ENCODE measurements around the gene CYP46A1.

Gene CYP46A1

GRCh38 chr14:99647411-99647810, 36.7 kb upstream of the CYP46A1 start:
- H3K4me1 ChIP-seq (ENCODE audit: control insufficient read depth, insufficient read depth, low read length), result peaks cover 23% of the 10 kb centered on the region
- H3K27ac ChIP-seq (ENCODE audit: low read depth, low read length), result no peak overlapping the region
- H3K9me3 ChIP-seq (ENCODE audit: control insufficient read depth, insufficient read depth, low read depth, low read length), result no peaks in the 10 kb centered on the region
- no peak overlapping the region for H3K4me3 ChIP-seq (ENCODE audit: low read depth, low read length)
- no peak overlapping the region for H3K9ac ChIP-seq (ENCODE audit: low read length)
- no peaks in the 10 kb centered on the region for H3K36me3 ChIP-seq (ENCODE audit: control insufficient read depth, insufficient read depth, low read length)
- peaks cover 27% of the 10 kb centered on the region for H3K27me3 ChIP-seq (ENCODE audit: control insufficient read depth, insufficient read depth, low read length)

GRCh38 chr14:99648027-99648784, 35.9 kb upstream of the CYP46A1 start:
- Histone ChIP-seq H3K27ac (ENCODE audit: low read depth, low read length) (no peak overlapping the region), H3K4me1 (ENCODE audit: control insufficient read depth, insufficient read depth, low read length) (peaks cover 22% of the 10 kb centered on the region), H3K36me3 (ENCODE audit: control insufficient read depth, insufficient read depth, low read length) (no peaks in the 10 kb centered on the region), H3K4me3 (ENCODE audit: low read depth, low read length) (no peak overlapping the region), H3K9ac (ENCODE audit: low read length) (no peak overlapping the region), H3K9me3 (ENCODE audit: control insufficient read depth, insufficient read depth, low read depth, low read length) (no peaks in the 10 kb centered on the region), H3K27me3 (ENCODE audit: control insufficient read depth, insufficient read depth, low read length) (peaks cover 27% of the 10 kb centered on the region)

- Histone ChIP-seq H3K4me1 (ENCODE audit: control insufficient read depth, insufficient read depth, low read length) (peaks cover 17% of the 10 kb centered on the region), H3K4me3 (ENCODE audit: low read depth, low read length) (no peak overlapping the region), H3K27ac (ENCODE audit: low read depth, low read length) (no peak overlapping the region), H3K36me3 (ENCODE audit: control insufficient read depth, insufficient read depth, low read length) (no peaks in the 10 kb centered on the region), H3K9ac (ENCODE audit: low read length) (no peak overlapping the region), H3K9me3 (ENCODE audit: control insufficient read depth, insufficient read depth, low read depth, low read length) (no peaks in the 10 kb centered on the region), H3K27me3 (ENCODE audit: control insufficient read depth, insufficient read depth, low read length) (peaks cover 20% of the 10 kb centered on the region)
Observed at GRCh38 chr14:99649219-99649618, 34.9 kb upstream of the CYP46A1 start.

GRCh38 chr14:99649643-99650042, 34.5 kb upstream of the CYP46A1 start:
- peaks cover 17% of the 10 kb centered on the region for H3K4me1 ChIP-seq (ENCODE audit: control insufficient read depth, insufficient read depth, low read length)
- peaks cover 16% of the 10 kb centered on the region for H3K27me3 ChIP-seq (ENCODE audit: control insufficient read depth, insufficient read depth, low read length)
- no peak overlapping the region for H3K27ac ChIP-seq (ENCODE audit: low read depth, low read length)
- no peak overlapping the region for H3K4me3 ChIP-seq (ENCODE audit: low read depth, low read length)
- no peaks in the 10 kb centered on the region for H3K9me3 ChIP-seq (ENCODE audit: control insufficient read depth, insufficient read depth, low read depth, low read length)
- H3K36me3 ChIP-seq (ENCODE audit: control insufficient read depth, insufficient read depth, low read length), result no peaks in the 10 kb centered on the region
- no peak overlapping the region for H3K9ac ChIP-seq (ENCODE audit: low read length)

- H3K27me3 ChIP-seq (ENCODE audit: control insufficient read depth, insufficient read depth, low read length), result peaks cover 11% of the 10 kb centered on the region
- no peak overlapping the region for H3K27ac ChIP-seq (ENCODE audit: low read depth, low read length)
- H3K36me3 ChIP-seq (ENCODE audit: control insufficient read depth, insufficient read depth, low read length), result no peaks in the 10 kb centered on the region
- no peak overlapping the region for H3K4me3 ChIP-seq (ENCODE audit: low read depth, low read length)
- no peaks in the 10 kb centered on the region for H3K9me3 ChIP-seq (ENCODE audit: control insufficient read depth, insufficient read depth, low read depth, low read length)
- no peak overlapping the region for H3K9ac ChIP-seq (ENCODE audit: low read length)
- peaks cover 17% of the 10 kb centered on the region for H3K4me1 ChIP-seq (ENCODE audit: control insufficient read depth, insufficient read depth, low read length)
Observed at GRCh38 chr14:99650189-99650588, 33.9 kb upstream of the CYP46A1 start.

GRCh38 chr14:99651953-99652746, 31.9 kb upstream of the CYP46A1 start:
- no peak overlapping the region for H3K9ac ChIP-seq (ENCODE audit: low read length)

GRCh38 chr14:99654235-99654985, 29.7 kb upstream of the CYP46A1 start:
- H3K27ac ChIP-seq (ENCODE audit: low read depth, low read length), result no peak overlapping the region
- no peak overlapping the region for H3K9ac ChIP-seq (ENCODE audit: low read length)
- no peaks in the 10 kb centered on the region for H3K9me3 ChIP-seq (ENCODE audit: control insufficient read depth, insufficient read depth, low read depth, low read length)
- H3K4me3 ChIP-seq (ENCODE audit: low read depth, low read length), result no peak overlapping the region
- H3K36me3 ChIP-seq (ENCODE audit: control insufficient read depth, insufficient read depth, low read length), result no peaks in the 10 kb centered on the region
- H3K27me3 ChIP-seq (ENCODE audit: control insufficient read depth, insufficient read depth, low read length), result peaks cover 20% of the 10 kb centered on the region
- peaks cover 3% of the 10 kb centered on the region; the same call in 1 of the 2 replicates for H3K4me1 ChIP-seq (ENCODE audit: control insufficient read depth, insufficient read depth, low read length)

More at GRCh38 chr14:99651953-99652746, 31.9 kb upstream of the CYP46A1 start:
- Histone ChIP-seq H3K36me3 (ENCODE audit: control insufficient read depth, insufficient read depth, low read length) (no peaks in the 10 kb centered on the region), H3K27ac (ENCODE audit: low read depth, low read length) (no peak overlapping the region), H3K9me3 (ENCODE audit: control insufficient read depth, insufficient read depth, low read depth, low read length) (no peaks in the 10 kb centered on the region), H3K4me1 (ENCODE audit: control insufficient read depth, insufficient read depth, low read length) (peaks cover 10% of the 10 kb centered on the region; the same call in 1 of the 2 replicates), H3K27me3 (ENCODE audit: control insufficient read depth, insufficient read depth, low read length) (no peaks in the 10 kb centered on the region; the same call in 1 of the 2 replicates), H3K4me3 (ENCODE audit: low read depth, low read length) (no peak overlapping the region)

DNA sequence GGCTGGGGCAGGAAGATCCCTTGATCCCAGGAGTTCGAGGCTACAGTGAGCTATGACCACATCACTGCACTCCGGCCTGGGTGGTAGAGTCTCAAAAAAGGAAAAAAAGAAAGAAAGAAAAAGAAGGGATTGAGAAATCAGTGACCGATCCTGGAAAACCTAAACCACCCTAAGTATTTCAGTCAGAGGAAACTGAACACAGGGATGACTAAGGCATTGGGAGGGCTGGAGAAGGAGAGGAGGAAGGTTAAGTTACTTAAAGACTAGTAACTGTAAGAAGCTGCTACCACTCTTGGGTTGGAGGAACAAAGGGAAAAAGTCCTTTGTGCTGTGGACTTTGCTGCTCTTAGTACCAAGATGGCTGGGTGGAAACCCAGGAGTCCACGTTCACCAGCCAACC, 28.6 kb upstream of the CYP46A1 start:
- H3K4me1 ChIP-seq (ENCODE audit: control insufficient read depth, insufficient read depth, low read length), result peaks cover 8% of the 10 kb centered on the region
- H3K4me3 ChIP-seq (ENCODE audit: low read depth, low read length), result no peak overlapping the region
- peaks cover 28% of the 10 kb centered on the region for H3K27me3 ChIP-seq (ENCODE audit: control insufficient read depth, insufficient read depth, low read length)
- H3K9ac ChIP-seq (ENCODE audit: low read length), result no peak overlapping the region
- no peak overlapping the region for H3K27ac ChIP-seq (ENCODE audit: low read depth, low read length)
- no peaks in the 10 kb centered on the region for H3K9me3 ChIP-seq (ENCODE audit: control insufficient read depth, insufficient read depth, low read depth, low read length)
- H3K36me3 ChIP-seq (ENCODE audit: control insufficient read depth, insufficient read depth, low read length), result no peaks in the 10 kb centered on the region

GRCh38 chr14:99656171-99656570, 27.9 kb upstream of the CYP46A1 start:
- Histone ChIP-seq H3K27ac (ENCODE audit: low read depth, low read length) (no peak overlapping the region), H3K27me3 (ENCODE audit: control insufficient read depth, insufficient read depth, low read length) (peaks cover 30% of the 10 kb centered on the region), H3K4me1 (ENCODE audit: control insufficient read depth, insufficient read depth, low read length) (peaks cover 14% of the 10 kb centered on the region), H3K9ac (ENCODE audit: low read length) (no peak overlapping the region), H3K36me3 (ENCODE audit: control insufficient read depth, insufficient read depth, low read length) (no peaks in the 10 kb centered on the region), H3K4me3 (ENCODE audit: low read depth, low read length) (no peak overlapping the region), H3K9me3 (ENCODE audit: control insufficient read depth, insufficient read depth, low read depth, low read length) (no peaks in the 10 kb centered on the region)

DNA sequence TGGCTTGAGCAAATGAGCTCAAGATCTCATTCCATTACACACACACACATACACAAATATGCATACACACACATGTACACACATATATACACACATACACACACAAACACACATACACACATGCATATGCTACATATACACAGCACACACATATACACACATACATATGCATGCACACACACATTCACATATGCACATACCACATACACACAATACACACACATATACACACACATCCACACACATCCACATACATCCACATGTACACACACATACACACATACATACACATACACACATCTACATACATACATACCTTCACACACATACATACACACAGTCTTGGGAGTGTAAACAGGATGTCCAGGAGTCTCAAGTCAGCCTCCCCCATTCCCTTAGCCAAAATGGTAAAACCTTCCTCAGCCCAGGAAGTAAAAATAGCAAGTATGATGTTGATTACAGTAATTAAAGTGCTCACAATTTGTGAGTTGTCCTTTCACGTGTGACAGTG, 26.4 kb upstream of the CYP46A1 start:
- Histone ChIP-seq H3K9ac (ENCODE audit: low read length) (no peak overlapping the region), H3K9me3 (ENCODE audit: control insufficient read depth, insufficient read depth, low read depth, low read length) (no peaks in the 10 kb centered on the region), H3K27me3 (ENCODE audit: control insufficient read depth, insufficient read depth, low read length) (peaks cover 34% of the 10 kb centered on the region), H3K4me1 (ENCODE audit: control insufficient read depth, insufficient read depth, low read length) (peaks cover 24% of the 10 kb centered on the region), H3K27ac (ENCODE audit: low read depth, low read length) (no peak overlapping the region), H3K36me3 (ENCODE audit: control insufficient read depth, insufficient read depth, low read length) (no peaks in the 10 kb centered on the region), H3K4me3 (ENCODE audit: low read depth, low read length) (no peak overlapping the region)
